T-helper 17 cell (primary cell): Measurements from ENCODE around the gene UBE3A. TPM values are rescaled to one million over a fixed set of nuclear protein-coding genes. Genes with fewer than 3 reads are reported as not detected.

Experiments
- ATAC-seq: fragments of 150-1000 bp; cut with Tn5 transposase; 2 replicates; pipeline ENCODE4 v1.10.0; 2021; ENCODE audit warnings: mild to moderate bottlenecking, moderate library complexity
- DNase-seq, 3 donors: peaks; one replicate each; pipeline versions ENCODE4 v3.0.0 to v3.0.0-alpha.2; 2020 to 2021
- H3K9me3 ChIP-seq: one replicate; pipeline ENCODE4 v1.7.0; 2013; ENCODE audit warnings: low read length, mild to moderate bottlenecking; ENCODE audit not compliant: control insufficient read depth, poor library complexity, severe bottlenecking
- H3K27ac Mint-ChIP-seq: one replicate; pipeline ENCODE4 v1.8.0; 2022; ENCODE audit warnings: mild to moderate bottlenecking, moderate library complexity, mixed read lengths
- H3K27me3 Mint-ChIP-seq: one replicate; pipeline ENCODE4 v1.8.0; 2022; ENCODE audit warnings: mixed read lengths
- H3K36me3 Mint-ChIP-seq: one replicate; pipeline ENCODE4 v1.8.0; 2022; ENCODE audit warnings: low read depth, mixed read lengths
- H3K4me1 Mint-ChIP-seq: one replicate; pipeline ENCODE4 v1.8.0; 2022; ENCODE audit warnings: mild to moderate bottlenecking, mixed read lengths
- H3K4me3 Mint-ChIP-seq: one replicate; pipeline ENCODE4 v1.8.0; 2022; ENCODE audit warnings: mild to moderate bottlenecking, moderate library complexity, mixed read lengths
- total RNA-seq, 4 donors: library from RNA in 2 of 4; stranded (reverse) in 2 of 4; gene quantifications; one replicate each; pipeline ENCODE4 v1.2.3 and lab custom pipeline; 2022 to 2026

Gene UBE3A
- total RNA-seq, 2 donors from 2014 or later: 109 to 115 TPM

GRCh38 chr15:25378501-25378901 lies 60.3 kb downstream of the UBE3A start:
- ATAC-seq (no peak), DNase-seq (no peak)
- Mint-ChIP-seq H3K27me3 (no peaks in the 10 kb centered on the region), H3K27ac (no peak overlapping the region), H3K4me3 (no peak overlapping the region), H3K36me3 (peaks cover 6% of the 10 kb centered on the region), H3K4me1 (peaks cover 7% of the 10 kb centered on the region)
- no peaks in the 10 kb centered on the region for H3K9me3 ChIP-seq

GRCh38 chr15:25375557-25375956 lies 63.3 kb downstream of the UBE3A start:
- H3K4me1 Mint-ChIP-seq: peaks cover 7% of the 10 kb centered on the region
- DNase-seq (no peak), ATAC-seq (no peak)
- no peaks in the 10 kb centered on the region for H3K9me3 ChIP-seq
- H3K36me3 Mint-ChIP-seq: peaks cover 6% of the 10 kb centered on the region
- H3K4me3 Mint-ChIP-seq: no peak overlapping the region
- no peak overlapping the region for H3K27ac Mint-ChIP-seq
- no peaks in the 10 kb centered on the region for H3K27me3 Mint-ChIP-seq

GRCh38 chr15:25374143-25374542 lies 64.7 kb downstream of the UBE3A start:
- peaks cover 8% of the 10 kb centered on the region for H3K4me1 Mint-ChIP-seq
- ATAC-seq (no peak), DNase-seq (no peak)
- no peak overlapping the region for H3K4me3 Mint-ChIP-seq
- peaks cover 4% of the 10 kb centered on the region for H3K36me3 Mint-ChIP-seq
- H3K9me3 ChIP-seq: no peaks in the 10 kb centered on the region
- no peaks in the 10 kb centered on the region for H3K27me3 Mint-ChIP-seq
- H3K27ac Mint-ChIP-seq: no peak overlapping the region

- Mint-ChIP-seq H3K36me3 (peaks cover 4% of the 10 kb centered on the region), H3K4me3 (no peak overlapping the region), H3K27me3 (no peaks in the 10 kb centered on the region), H3K27ac (no peak overlapping the region), H3K4me1 (peaks cover 6% of the 10 kb centered on the region)
- ATAC-seq (no peak), DNase-seq (no peak)
- no peaks in the 10 kb centered on the region for H3K9me3 ChIP-seq
These were observed 66.5 kb downstream of the UBE3A start for GRCh38 chr15:25372298-25372697.

GRCh38 chr15:25368850-25369249 lies 70.0 kb downstream of the UBE3A start:
- H3K4me1 Mint-ChIP-seq: peaks cover 10% of the 10 kb centered on the region
- H3K9me3 ChIP-seq: no peaks in the 10 kb centered on the region
- H3K27ac Mint-ChIP-seq: no peak overlapping the region
- H3K36me3 Mint-ChIP-seq: peaks cover 7% of the 10 kb centered on the region
- ATAC-seq: no peak
- no peaks in the 10 kb centered on the region for H3K27me3 Mint-ChIP-seq
- H3K4me3 Mint-ChIP-seq: no peak overlapping the region
- DNase-seq: no peak

GRCh38 chr15:25366058-25366457 lies 72.8 kb downstream of the UBE3A start:
- Mint-ChIP-seq H3K36me3 (peaks cover 5% of the 10 kb centered on the region), H3K27me3 (no peaks in the 10 kb centered on the region), H3K4me3 (no peak overlapping the region), H3K27ac (peak overlapping the region; percentile 14), H3K4me1 (peaks cover 8% of the 10 kb centered on the region)
- ATAC-seq: no peak
- no peak for DNase-seq
- H3K9me3 ChIP-seq: no peaks in the 10 kb centered on the region

DNA sequence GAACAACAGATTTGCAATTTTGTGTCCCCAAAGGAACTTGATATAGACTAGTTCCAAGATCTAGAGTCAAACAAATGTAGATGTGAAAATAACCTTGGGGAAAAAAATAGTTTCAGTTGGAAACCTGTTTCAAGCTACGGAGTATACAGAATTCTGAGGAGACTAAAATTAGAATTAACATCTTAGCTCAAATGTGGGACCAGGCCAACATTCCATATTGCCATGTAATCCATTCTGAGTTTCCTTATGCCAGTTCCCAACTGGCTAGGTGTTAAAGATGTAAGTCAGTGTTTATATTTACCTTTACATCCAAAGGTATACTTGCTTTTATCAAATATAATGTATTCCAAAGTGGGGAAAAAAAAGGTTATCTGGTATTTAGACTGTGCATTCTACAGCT lies 76.3 kb downstream of the UBE3A start:
- H3K4me3 Mint-ChIP-seq: no peak overlapping the region
- H3K4me1 Mint-ChIP-seq: peaks cover 4% of the 10 kb centered on the region
- H3K27me3 Mint-ChIP-seq: no peaks in the 10 kb centered on the region
- H3K27ac Mint-ChIP-seq: no peak overlapping the region
- no peaks in the 10 kb centered on the region for H3K9me3 ChIP-seq
- DNase-seq: no peak
- peaks cover 6% of the 10 kb centered on the region for H3K36me3 Mint-ChIP-seq
- ATAC-seq: no peak

DNA sequence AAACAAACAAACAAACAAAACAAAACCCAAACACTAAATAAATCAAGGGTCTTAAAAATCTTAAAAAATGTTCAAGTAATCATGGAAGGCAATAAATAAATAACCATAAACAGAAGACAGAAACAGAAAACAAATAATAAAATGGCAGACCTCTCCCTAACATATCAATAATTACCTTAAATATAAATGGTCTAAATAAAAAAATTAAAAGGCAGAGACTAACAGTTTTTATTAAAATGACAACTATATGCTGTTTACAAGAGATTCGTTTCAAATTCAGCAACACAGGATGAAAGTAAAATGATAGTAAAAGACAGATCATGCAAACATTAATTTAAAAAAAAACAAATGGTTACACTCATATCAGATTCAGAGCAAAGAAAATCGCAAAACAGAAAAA lies 91.1 kb downstream of the UBE3A start:
- H3K36me3 Mint-ChIP-seq: peaks cover 14% of the 10 kb centered on the region
- ATAC-seq (no peak), DNase-seq (no peak)
- H3K4me1 Mint-ChIP-seq: peaks cover 2% of the 10 kb centered on the region
- no peaks in the 10 kb centered on the region for H3K9me3 ChIP-seq
- no peak overlapping the region for H3K27ac Mint-ChIP-seq
- H3K27me3 Mint-ChIP-seq: no peaks in the 10 kb centered on the region
- no peak overlapping the region for H3K4me3 Mint-ChIP-seq

GRCh38 chr15:25346371-25346770 lies 92.5 kb downstream of the UBE3A start:
- no peak for DNase-seq
- Mint-ChIP-seq H3K27me3 (no peaks in the 10 kb centered on the region), H3K36me3 (peaks cover 17% of the 10 kb centered on the region), H3K4me1 (peaks cover 2% of the 10 kb centered on the region), H3K27ac (no peak overlapping the region), H3K4me3 (no peak overlapping the region)
- ATAC-seq: no peak
- H3K9me3 ChIP-seq: no peaks in the 10 kb centered on the region

DNA sequence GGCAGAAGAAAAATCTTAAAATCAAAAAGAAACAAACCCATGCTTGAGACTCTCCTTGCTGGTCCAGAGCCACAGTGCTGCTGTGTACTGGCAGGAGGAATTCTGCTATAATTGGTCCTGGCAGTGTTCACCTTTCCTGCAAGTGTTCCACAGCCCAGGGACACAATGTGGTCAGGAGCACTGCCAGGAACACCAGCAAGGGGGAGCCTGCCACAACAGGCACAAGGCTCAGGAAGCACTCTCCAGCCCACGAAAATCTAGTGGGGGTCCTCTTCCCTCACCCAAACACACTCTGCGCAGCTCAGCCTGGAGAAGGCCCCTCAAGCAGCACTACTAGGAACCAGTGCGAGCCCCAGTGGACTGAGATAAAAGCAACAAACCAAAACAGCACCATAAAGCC lies 92.9 kb downstream of the UBE3A start:
- Mint-ChIP-seq H3K27ac (no peak overlapping the region), H3K4me1 (peaks cover 2% of the 10 kb centered on the region), H3K4me3 (no peak overlapping the region), H3K36me3 (peaks cover 15% of the 10 kb centered on the region), H3K27me3 (no peaks in the 10 kb centered on the region)
- H3K9me3 ChIP-seq: no peaks in the 10 kb centered on the region
- ATAC-seq (no peak), DNase-seq (no peak)

GRCh38 chr15:25342629-25343028 lies 96.2 kb downstream of the UBE3A start:
- Mint-ChIP-seq H3K4me3 (no peak overlapping the region), H3K27me3 (no peaks in the 10 kb centered on the region), H3K4me1 (peaks cover 2% of the 10 kb centered on the region), H3K27ac (no peak overlapping the region), H3K36me3 (peaks cover 21% of the 10 kb centered on the region)
- H3K9me3 ChIP-seq: no peaks in the 10 kb centered on the region
- ATAC-seq (no peak), DNase-seq (no peak)

- no peak for ATAC-seq
- no peak overlapping the region for H3K4me3 Mint-ChIP-seq
- H3K9me3 ChIP-seq: no peaks in the 10 kb centered on the region
- H3K27ac Mint-ChIP-seq: no peak overlapping the region
- H3K4me1 Mint-ChIP-seq: no peaks in the 10 kb centered on the region
- DNase-seq: no peak
- H3K27me3 Mint-ChIP-seq: no peaks in the 10 kb centered on the region
- peaks cover 19% of the 10 kb centered on the region for H3K36me3 Mint-ChIP-seq
These were observed 99.4 kb downstream of the UBE3A start for GRCh38 chr15:25339431-25339830.

GRCh38 chr15:25335279-25335678 lies 103.5 kb downstream of the UBE3A start:
- no peaks in the 10 kb centered on the region for H3K27me3 Mint-ChIP-seq
- ATAC-seq (no peak), DNase-seq (no peak)
- no peak overlapping the region for H3K27ac Mint-ChIP-seq
- H3K9me3 ChIP-seq: no peaks in the 10 kb centered on the region
- H3K4me3 Mint-ChIP-seq: no peak overlapping the region
- H3K36me3 Mint-ChIP-seq: peaks cover 15% of the 10 kb centered on the region
- H3K4me1 Mint-ChIP-seq: no peaks in the 10 kb centered on the region

GRCh38 chr15:25333049-25333448 lies 105.8 kb downstream of the UBE3A start:
- ATAC-seq (no peak), DNase-seq (no peak)
- no peaks in the 10 kb centered on the region for H3K4me1 Mint-ChIP-seq
- H3K9me3 ChIP-seq: no peaks in the 10 kb centered on the region
- H3K27ac Mint-ChIP-seq: no peak overlapping the region
- H3K27me3 Mint-ChIP-seq: no peaks in the 10 kb centered on the region
- H3K36me3 Mint-ChIP-seq: peaks cover 6% of the 10 kb centered on the region
- no peak overlapping the region for H3K4me3 Mint-ChIP-seq

- ATAC-seq (no peak), DNase-seq (no peak)
- no peaks in the 10 kb centered on the region for H3K27me3 Mint-ChIP-seq
- peaks cover 6% of the 10 kb centered on the region for H3K36me3 Mint-ChIP-seq
- H3K9me3 ChIP-seq: no peaks in the 10 kb centered on the region
- no peaks in the 10 kb centered on the region for H3K4me1 Mint-ChIP-seq
- no peak overlapping the region for H3K27ac Mint-ChIP-seq
- no peak overlapping the region for H3K4me3 Mint-ChIP-seq
These were observed 106.5 kb downstream of the UBE3A start for GRCh38 chr15:25332306-25332705.
